Endothelial cell of umbilical vein (primary cell): ENCODE data around the gene FAM135A. TPM values are rescaled to one million over a fixed set of nuclear protein-coding genes. Genes with fewer than 3 reads are reported as not detected.
"Not testable (repeated sequence)": the region's sequence is repeated elsewhere in the genome, so short reads cannot be mapped to it uniquely, and the experiment has no call there.

Source experiments
- BruUV-seq: library from RNA; stranded (reverse); fragments of 400-500 nt; replicated peaks from 2 replicates; lab custom pipeline; 2021; lab: Mats Ljungman, UMichigan
- CTCF ChIA-PET: fragments of 300-600, 350-600 bp; sonication (Branson Sonifier 250); formaldehyde crosslinking; loops from one replicate; lab custom pipeline; 2021; ENCODE audit warnings: antibody characterized with exemption, inconsistent platforms; lab: Charles Lee
- POLR2A ChIA-PET: fragments of 300-600, 350-600 bp; sonication (Branson Sonifier 250); formaldehyde crosslinking; loops from one replicate; lab custom pipeline; 2021; ENCODE audit warnings: antibody characterized with exemption, inconsistent platforms; lab: Charles Lee
- DNase-seq: peaks from one replicate; pipeline ENCODE4 v3.0.0-alpha.2; 2011; ENCODE audit warnings: low read depth, low spot score
- FAIRE-seq: peaks from 2 replicates; lab custom pipeline; 2011; peaks lifted over from hg19 to GRCh38; lab: Jason Lieb, UNC
- H2AFZ ChIP-seq: 2 replicates; pipeline ENCODE4 v1.6.0; 2012; ENCODE audit warnings: low read depth, low read length, control low read depth, inconsistent platforms
- H3K27ac ChIP-seq: 2 replicates; pipeline ENCODE4 v1.5.1; 2011; ENCODE audit warnings: low read depth, mild to moderate bottlenecking, control low read depth, low read length, moderate library complexity; ENCODE audit not compliant: insufficient read depth
- H3K27me3 ChIP-seq, 2 experiments: 2 replicates each; pipeline versions ENCODE4 v1.6.0 to v1.6.1; 2011; ENCODE audit warnings: low read length in 2 of 2, mixed read lengths in 1 of 2; ENCODE audit not compliant: control insufficient read depth in 2 of 2, insufficient read depth in 2 of 2
- H3K36me3 ChIP-seq, 2 experiments: 2 replicates in 1 of 2; 3 replicates in 1 of 2; pipeline ENCODE4 v1.5.1; 2011; ENCODE audit warnings: low read length in 2 of 2, mild to moderate bottlenecking in 1 of 2, moderate library complexity in 1 of 2; ENCODE audit not compliant: control insufficient read depth in 2 of 2, insufficient read depth in 2 of 2; ENCODE audit errors: extremely low read depth in 1 of 2
- H3K4me1 ChIP-seq: 3 replicates; pipeline ENCODE4 v1.5.1; 2011; ENCODE audit warnings: mild to moderate bottlenecking, low read length; ENCODE audit not compliant: control insufficient read depth, insufficient read depth; ENCODE audit errors: extremely low read depth
- H3K4me2 ChIP-seq: 2 replicates; pipeline ENCODE4 v1.6.1; 2011; ENCODE audit warnings: low read length, control low read depth, mixed read lengths; ENCODE audit not compliant: insufficient read depth
- H3K4me3 ChIP-seq, 3 experiments: fragments of 200-600 bp in 1 of 3; sonication (generic), shearing (Covaris generic) in 1 of 3; replicated peaks in 1 of 3; 2 replicates each; pipeline ENCODE4 v1.5.1; 2011 to 2016; ENCODE audit warnings: control low read depth in 3 of 3, low read length in 3 of 3, mild to moderate bottlenecking in 2 of 3, inconsistent platforms in 1 of 3, low read depth in 1 of 3, moderate library complexity in 1 of 3; ENCODE audit not compliant: insufficient read depth in 1 of 3
- H3K79me2 ChIP-seq: 2 replicates; pipeline ENCODE4 v1.6.0; 2012; ENCODE audit warnings: low read length, inconsistent platforms; ENCODE audit not compliant: control insufficient read depth, insufficient read depth
- H3K9ac ChIP-seq: replicated peaks from 2 replicates; pipeline ENCODE3; 2011; ENCODE audit warnings: low read length, control low read depth; ENCODE audit not compliant: insufficient read depth; ENCODE audit errors: extremely low read depth
- H3K9me1 ChIP-seq: replicated peaks from 3 replicates; pipeline ENCODE4 v1.6.0; 2011; ENCODE audit warnings: mild to moderate bottlenecking, low read length; ENCODE audit not compliant: control insufficient read depth, insufficient read depth; ENCODE audit errors: extremely low read depth
- H3K9me3 ChIP-seq: replicated peaks from 2 replicates; pipeline ENCODE4 v1.5.1; 2012; ENCODE audit warnings: low read length, inconsistent platforms; ENCODE audit not compliant: control insufficient read depth, insufficient read depth
- H4K20me1 ChIP-seq: replicated peaks from 2 replicates; pipeline ENCODE3; 2011; ENCODE audit warnings: mild to moderate bottlenecking, low read length; ENCODE audit not compliant: control insufficient read depth, insufficient read depth; ENCODE audit errors: extremely low read depth
- EZH2 ChIP-seq: IDR thresholded peaks from 2 replicates; pipeline ENCODE4 v1.6.1; 2012; ENCODE audit warnings: borderline replicate concordance, low read depth, mild to moderate bottlenecking, moderate library complexity, low read length, inconsistent platforms; ENCODE audit not compliant: severe bottlenecking
- FOS ChIP-seq: IDR thresholded peaks from 2 replicates; pipeline ENCODE4 v1.6.1; 2011; ENCODE audit warnings: mild to moderate bottlenecking, low read length, moderate library complexity, borderline replicate concordance; ENCODE audit not compliant: insufficient read depth
- GATA2 ChIP-seq: IDR thresholded peaks from 2 replicates; pipeline ENCODE4 v1.7.0; 2011; ENCODE audit warnings: low read depth, mild to moderate bottlenecking, moderate library complexity, mixed read lengths, low read length; ENCODE audit not compliant: insufficient read length, insufficient read depth
- JUN ChIP-seq: IDR thresholded peaks from 2 replicates; pipeline ENCODE4 v1.6.1; 2011; ENCODE audit warnings: borderline replicate concordance, low read depth; ENCODE audit not compliant: insufficient read length, insufficient read depth
- MYC ChIP-seq: IDR thresholded peaks from one replicate; pipeline ENCODE4 v1.6.1; 2011; ENCODE audit warnings: mild to moderate bottlenecking, low read depth, low read length
- POLR2A ChIP-seq: IDR thresholded peaks from 2 replicates; pipeline ENCODE4 v1.6.1; 2012; ENCODE audit warnings: low read depth, mild to moderate bottlenecking, control low read depth, low read length
- POLR2AphosphoS5 ChIP-seq: IDR thresholded peaks from 2 replicates; pipeline ENCODE4 v1.6.1; 2012; ENCODE audit warnings: low read depth, mild to moderate bottlenecking, control low read depth, low read length, moderate library complexity; ENCODE audit not compliant: insufficient read depth
- dilution Hi-C: fragments of 300-500 bp; cut with MboI; formaldehyde crosslinking; loops from one replicate; pipeline ENCODE4 v1.15.0; 2019; ENCODE audit warnings: low sequenced_read_pairs; ENCODE audit not compliant: extremely low pct_ligation_motif_present
- intact Hi-C: fragments of 100-400 bp; cut with micrococcal nuclease; formaldehyde crosslinking; loops from one replicate; pipeline ENCODE4 v1.10.0; 2022
- polyA plus RNA-seq, 4 experiments: library from polyadenylated mRNA; depleted of rRNA in 3 of 4; stranded (reverse) in 3 of 4; unstranded in 1 of 4; fragments of >200 nt; gene quantifications; 2 replicates each; pipeline versions ENCODE4 v1.2.1 to v1.2.3, GENCODE V29; 2011 to 2012; ENCODE audit warnings: missing spikeins in 1 of 4
- total RNA-seq: library from RNA; stranded (reverse); gene quantifications from 2 replicates; pipeline ENCODE4 v1.2.3, GENCODE V29; 2021
- TF ChIP-seq, protein P1 (sequence below): IDR thresholded peaks from 2 replicates; pipeline ENCODE4 v1.6.1; 2011; ENCODE audit not compliant: insufficient read depth, insufficient read length
- TF ChIP-seq, protein P2 (sequence below), 2 donors: IDR thresholded peaks; 1 replicate in 1 of 2; 2 replicates in 1 of 2; pipeline ENCODE4 v1.5.1; 2011; ENCODE audit warnings: low read length in 2 of 2, mild to moderate bottlenecking in 2 of 2, moderate library complexity in 2 of 2, control low read depth in 1 of 2, inconsistent platforms in 1 of 2, low read depth in 1 of 2; ENCODE audit not compliant: insufficient read depth in 1 of 2; ENCODE audit errors: extremely low read depth in 1 of 2

The FAM135A gene
- total and polyA plus RNA-seq, 2 donors (not counting 3 experiments of a cell fraction or from before 2014, with no cell fraction given): 3.7 to 9.6 TPM

GRCh38 chr6:70470016-70470415 is 56.7 kb downstream of the FAM135A start:
- intact Hi-C loops: no loop called here
- no peaks in the 10 kb centered on the region for H3K79me2 ChIP-seq
- no peak overlapping the region for H3K9ac ChIP-seq
- DNase-seq: no peak
- CTCF ChIA-PET: no interaction called here
- POLR2A ChIA-PET: no interaction called here
- H3K4me2 ChIP-seq: no peak overlapping the region
- TF ChIP-seq EZH2 (no peak), MYC (no peak), GATA2 (no peak), JUN (no peak), FOS (no peak), POLR2A (no peak), POLR2AphosphoS5 (no peak)
- TF ChIP-seq, protein P1, sequence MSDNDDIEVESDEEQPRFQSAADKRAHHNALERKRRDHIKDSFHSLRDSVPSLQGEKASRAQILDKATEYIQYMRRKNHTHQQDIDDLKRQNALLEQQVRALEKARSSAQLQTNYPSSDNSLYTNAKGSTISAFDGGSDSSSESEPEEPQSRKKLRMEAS: no peak
- TF ChIP-seq, protein P2, sequence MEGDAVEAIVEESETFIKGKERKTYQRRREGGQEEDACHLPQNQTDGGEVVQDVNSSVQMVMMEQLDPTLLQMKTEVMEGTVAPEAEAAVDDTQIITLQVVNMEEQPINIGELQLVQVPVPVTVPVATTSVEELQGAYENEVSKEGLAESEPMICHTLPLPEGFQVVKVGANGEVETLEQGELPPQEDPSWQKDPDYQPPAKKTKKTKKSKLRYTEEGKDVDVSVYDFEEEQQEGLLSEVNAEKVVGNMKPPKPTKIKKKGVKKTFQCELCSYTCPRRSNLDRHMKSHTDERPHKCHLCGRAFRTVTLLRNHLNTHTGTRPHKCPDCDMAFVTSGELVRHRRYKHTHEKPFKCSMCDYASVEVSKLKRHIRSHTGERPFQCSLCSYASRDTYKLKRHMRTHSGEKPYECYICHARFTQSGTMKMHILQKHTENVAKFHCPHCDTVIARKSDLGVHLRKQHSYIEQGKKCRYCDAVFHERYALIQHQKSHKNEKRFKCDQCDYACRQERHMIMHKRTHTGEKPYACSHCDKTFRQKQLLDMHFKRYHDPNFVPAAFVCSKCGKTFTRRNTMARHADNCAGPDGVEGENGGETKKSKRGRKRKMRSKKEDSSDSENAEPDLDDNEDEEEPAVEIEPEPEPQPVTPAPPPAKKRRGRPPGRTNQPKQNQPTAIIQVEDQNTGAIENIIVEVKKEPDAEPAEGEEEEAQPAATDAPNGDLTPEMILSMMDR (IDR thresholded peaks at IDR 0.05; ENCODE audit: extremely low read depth in 1 of 2, insufficient read depth in 1 of 2, low read depth in 1 of 2, low read length in 2 of 2): no peak
- no peak overlapping the region for H3K4me3 ChIP-seq
- no peaks in the 10 kb centered on the region for H3K27me3 ChIP-seq
- H3K9me1 ChIP-seq: no peaks in the 10 kb centered on the region
- no peaks in the 10 kb centered on the region for H3K4me1 ChIP-seq
- BruUV-seq: no TSS peak
- H3K27ac ChIP-seq: no peak overlapping the region
- H3K36me3 ChIP-seq: no peaks in the 10 kb centered on the region
- H4K20me1 ChIP-seq: no peaks in the 10 kb centered on the region
- dilution Hi-C loops: no loop called here
- no peak overlapping the region for H2AFZ ChIP-seq
- FAIRE-seq: no peak
- H3K9me3 ChIP-seq: no peaks in the 10 kb centered on the region

DNA sequence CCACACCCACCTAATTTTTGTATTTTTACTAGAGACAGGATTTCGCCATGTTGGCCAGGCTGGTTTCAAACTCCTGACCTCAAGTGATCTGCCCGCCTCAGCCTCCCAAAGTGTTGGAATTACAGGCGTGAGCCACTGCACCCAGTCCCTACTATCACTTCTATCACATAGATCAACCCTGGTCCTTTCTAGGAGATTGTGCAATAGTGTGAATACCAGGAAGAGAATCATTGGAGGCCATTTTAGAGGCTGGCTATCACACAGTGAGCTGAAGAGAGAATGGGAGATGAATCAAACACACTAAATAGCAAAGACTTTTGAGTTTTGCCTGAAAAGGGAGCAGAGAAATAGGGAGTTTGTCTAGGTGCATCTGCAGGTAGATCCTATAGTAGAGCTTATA is 57.2 kb downstream of the FAM135A start:
- H3K4me1 ChIP-seq, H3K9me3 ChIP-seq, H3K36me3 ChIP-seq, H4K20me1 ChIP-seq, intact Hi-C loops, POLR2A ChIA-PET, H3K27me3 ChIP-seq, H3K79me2 ChIP-seq, H3K4me3 ChIP-seq, H3K27ac ChIP-seq, BruUV-seq, H3K9ac ChIP-seq, DNase-seq, FAIRE-seq, H3K4me2 ChIP-seq, H3K9me1 ChIP-seq, H2AFZ ChIP-seq, dilution Hi-C loops: not testable (repeated sequence)
- CTCF ChIA-PET: interaction anchor here (1.0 kb wide), 1 partner anchor 10 kb away, joined by 3 read pairs; no protein-coding TSS in a partner anchor
